Activated CD8-positive, alpha-beta T cell treated with anti-CD3 and anti-CD28 coated beads for 36 hours (primary cell): ENCODE measurements around the gene MICB. TPM values are rescaled to one million over a fixed set of nuclear protein-coding genes. Genes with fewer than 3 reads are reported as not detected.
"Not testable (repeated sequence)": the region's sequence is repeated elsewhere in the genome, so short reads cannot be mapped to it uniquely, and the experiment has no call there.

Source experiments
- ATAC-seq: fragments of 200-7000 bp; cut with Tn5 transposase; one replicate; pipeline ENCODE4 v1.10.0; 2021; ENCODE audit warnings: mild to moderate bottlenecking, moderate library complexity
- CTCF ChIA-PET: fragments of 350-600 bp; sonication (Branson Sonifier 250); formaldehyde crosslinking; loops from one replicate; lab custom pipeline; 2021; ENCODE audit warnings: antibody characterized with exemption; lab: Charles Lee
- POLR2A ChIA-PET: fragments of 350-600 bp; sonication (Branson Sonifier 250); formaldehyde crosslinking; loops from one replicate; lab custom pipeline; 2021; ENCODE audit warnings: antibody characterized with exemption; lab: Charles Lee
- DNase-seq: peaks from one replicate; pipeline ENCODE4 v3.0.0-alpha.2; 2020
- H3K27ac Mint-ChIP-seq: one replicate; pipeline ENCODE4 v1.8.0; 2021; ENCODE audit warnings: mild to moderate bottlenecking, mixed read lengths
- H3K27me3 Mint-ChIP-seq: one replicate; pipeline ENCODE4 v1.8.0; 2021; ENCODE audit warnings: mixed read lengths
- H3K36me3 Mint-ChIP-seq: one replicate; pipeline ENCODE4 v1.8.0; 2021; ENCODE audit warnings: low read depth, mixed read lengths
- H3K4me1 Mint-ChIP-seq: one replicate; pipeline ENCODE4 v1.8.0; 2021; ENCODE audit warnings: low read depth, mixed read lengths
- H3K4me3 Mint-ChIP-seq: one replicate; pipeline ENCODE4 v1.8.0; 2021; ENCODE audit warnings: mild to moderate bottlenecking, moderate library complexity, mixed read lengths
- H3K9me3 Mint-ChIP-seq: one replicate; pipeline ENCODE4 v1.8.0; 2021; ENCODE audit warnings: mixed read lengths
- CTCF ChIP-seq: fragments of 200-600 bp; IDR thresholded peaks from one replicate; pipeline ENCODE4 v1.8.0; 2022; ENCODE audit warnings: antibody characterized with exemption, mild to moderate bottlenecking
- intact Hi-C: fragments of 100-400 bp; cut with micrococcal nuclease; formaldehyde crosslinking; loops from one replicate; pipeline ENCODE4 v1.10.0; 2022
- total RNA-seq, 2 experiments: library from RNA; stranded (reverse); gene quantifications; one replicate each; pipeline ENCODE4 v1.2.3, GENCODE V29; 2021

MICB gene
- total RNA-seq, 2 experiments from 2014 or later, result 17.0 to 17.7 TPM

- no peak overlapping the region for H3K27ac Mint-ChIP-seq
- no peaks in the 10 kb centered on the region for H3K4me1 Mint-ChIP-seq
- POLR2A ChIA-PET, result no interaction called here
- DNase-seq (no peak), ATAC-seq (no peak)
- no peak for TF ChIP-seq CTCF
- H3K4me3 Mint-ChIP-seq, result no peak overlapping the region
- no peaks in the 10 kb centered on the region for H3K27me3 Mint-ChIP-seq
- intact Hi-C loops, result no loop called here
- H3K9me3 Mint-ChIP-seq, result no peaks in the 10 kb centered on the region
- H3K36me3 Mint-ChIP-seq, result no peaks in the 10 kb centered on the region
- CTCF ChIA-PET, result interaction anchor here (0.9 to 1.1 kb wide), 2 partner anchors 10 to 115 kb away, joined by 4 to 5 read pairs; no protein-coding TSS in a partner anchor
Observed at GRCh38 chr6:31483392-31483791, 14.6 kb upstream of the MICB start.

- Mint-ChIP-seq H3K36me3 (no peaks in the 10 kb centered on the region), H3K27me3 (no peaks in the 10 kb centered on the region), H3K4me3 (no peak overlapping the region), H3K27ac (no peak overlapping the region), H3K4me1 (no peaks in the 10 kb centered on the region), H3K9me3 (no peaks in the 10 kb centered on the region)
- TF ChIP-seq CTCF, result no peak
- CTCF ChIA-PET, result no interaction called here
- intact Hi-C loops, result no loop called here
- POLR2A ChIA-PET, result no interaction called here
- ATAC-seq (no peak), DNase-seq (no peak)
Observed at GRCh38 chr6:31485055-31485454, 12.9 kb upstream of the MICB start.

GRCh38 chr6:31486065-31486837 lies 11.7 kb upstream of the MICB start:
- H3K36me3 Mint-ChIP-seq, POLR2A ChIA-PET, H3K27ac Mint-ChIP-seq, H3K4me3 Mint-ChIP-seq, DNase-seq, H3K9me3 Mint-ChIP-seq, H3K27me3 Mint-ChIP-seq, H3K4me1 Mint-ChIP-seq, intact Hi-C loops: not testable (repeated sequence)
- CTCF ChIA-PET, result interaction anchor here (0.8 kb wide), 1 partner anchor 88 kb away, joined by 3 read pairs; no protein-coding TSS in a partner anchor
- peak; percentile 53 for ATAC-seq

- H3K36me3 Mint-ChIP-seq, H3K27ac Mint-ChIP-seq, H3K27me3 Mint-ChIP-seq, POLR2A ChIA-PET, ATAC-seq, CTCF ChIA-PET, H3K4me1 Mint-ChIP-seq, H3K4me3 Mint-ChIP-seq, intact Hi-C loops, DNase-seq, H3K9me3 Mint-ChIP-seq: not testable (repeated sequence)
Observed at GRCh38 chr6:31487674-31488073, 10.3 kb upstream of the MICB start.

DNA sequence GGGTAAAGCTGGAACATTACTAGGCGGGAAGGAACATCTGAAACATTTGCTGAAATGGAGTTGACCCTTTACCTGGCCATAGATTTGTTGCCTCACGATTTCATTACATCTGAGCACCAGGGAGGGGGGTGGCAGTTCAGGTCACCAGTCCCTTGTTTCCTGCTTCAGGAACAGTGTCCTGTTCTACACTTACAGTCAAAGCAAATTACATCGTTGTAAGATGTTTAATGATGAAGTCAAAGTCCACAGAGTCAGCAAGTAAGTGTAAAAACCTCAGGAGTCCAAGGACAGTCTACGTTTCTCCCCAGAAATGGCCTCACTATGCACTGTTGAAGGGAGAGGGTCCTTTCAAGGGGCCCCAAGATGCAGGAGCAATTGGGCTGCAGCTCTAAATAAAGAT lies 8.9 kb upstream of the MICB start:
- no peak for TF ChIP-seq CTCF
- Mint-ChIP-seq H3K4me1 (peaks cover 10% of the 10 kb centered on the region), H3K36me3 (no peaks in the 10 kb centered on the region), H3K27ac (no peak overlapping the region), H3K4me3 (no peak overlapping the region), H3K27me3 (no peaks in the 10 kb centered on the region), H3K9me3 (no peaks in the 10 kb centered on the region)
- DNase-seq, result no peak
- intact Hi-C loops, result no loop called here
- ChIA-PET POLR2A (no interaction called here), CTCF (no interaction called here)
- ATAC-seq, result no peak

GRCh38 chr6:31490115-31490873 lies 7.7 kb upstream of the MICB start:
- no peaks in the 10 kb centered on the region for H3K27me3 Mint-ChIP-seq
- H3K9me3 Mint-ChIP-seq, result no peaks in the 10 kb centered on the region
- intact Hi-C loops, result no loop called here
- no peaks in the 10 kb centered on the region for H3K36me3 Mint-ChIP-seq
- H3K4me3 Mint-ChIP-seq, result no peak overlapping the region
- no peak for ATAC-seq
- DNase-seq, result no peak
- no peak overlapping the region for H3K27ac Mint-ChIP-seq
- CTCF ChIA-PET, result no interaction called here
- POLR2A ChIA-PET, result interaction anchor here (0.6 to 1.0 kb wide), 2 partner anchors 51 to 590 kb away, joined by 3 to 4 read pairs; no protein-coding TSS in a partner anchor
- peaks cover 12% of the 10 kb centered on the region for H3K4me1 Mint-ChIP-seq
- TF ChIP-seq CTCF, result no peak

DNA sequence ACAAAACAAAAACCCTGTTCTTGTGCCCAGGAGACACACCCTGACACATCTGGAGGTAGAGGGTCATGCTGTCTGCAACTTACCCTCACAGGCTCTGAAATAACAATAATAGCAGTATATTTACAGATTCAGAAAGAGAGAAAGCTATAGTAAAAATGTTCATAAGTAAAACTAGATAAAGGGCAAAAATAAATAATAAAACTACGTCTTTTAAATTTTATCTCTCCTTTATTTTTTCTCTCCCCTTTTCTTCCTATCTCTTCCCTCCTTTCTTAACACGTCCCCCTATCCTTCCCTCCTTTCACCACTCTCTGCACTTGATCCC lies 4.4 kb upstream of the MICB start:
- not testable (repeated sequence) for H3K27me3 Mint-ChIP-seq, H3K9me3 Mint-ChIP-seq, DNase-seq, H3K36me3 Mint-ChIP-seq, ATAC-seq
- Mint-ChIP-seq H3K4me3 (peak overlapping the region; percentile 89), H3K27ac (peak overlapping the region; percentile 92), H3K4me1 (peaks cover 30% of the 10 kb centered on the region)
- POLR2A ChIA-PET, result interaction anchor here (2.3 to 3.7 kb wide), 2 partner anchors 42 to 47 kb away, joined by 11 to 35 read pairs; partner anchors contain the start of gene DDX39B
- intact Hi-C loops, result loop anchor here (2.0 kb wide), 1 partner anchor 47 kb away; no protein-coding TSS in a partner anchor
- CTCF ChIA-PET, result interaction anchor here (0.6 to 4.3 kb wide), 24 partner anchors 10 to 481 kb away, joined by 3 to 42 read pairs (median 4); partner anchors contain the start of genes ATP6V1G2, C6orf47 and DDX39B
